Mononuclear cell (primary cell): ENCODE results near the gene NAB2. TPM values are rescaled to one million over a fixed set of nuclear protein-coding genes. Genes with fewer than 3 reads are reported as not detected.
A peak's percentile ranks its signal among the peaks of the same experiment; 100 is the strongest.

ENCODE experiments used
- H3K27me3 ChIP-seq: 2 replicates; pipeline ENCODE4 v1.6.0; 2011; ENCODE audit warnings: low read length, control low read depth; ENCODE audit not compliant: insufficient read depth
- H3K4me1 ChIP-seq: 2 replicates; pipeline ENCODE4 v1.5.1; 2011; ENCODE audit warnings: mild to moderate bottlenecking, low read length, control low read depth; ENCODE audit not compliant: insufficient read depth
- H3K4me3 ChIP-seq: 2 replicates; pipeline ENCODE4 v1.5.1; 2011; ENCODE audit warnings: mild to moderate bottlenecking, low read length, moderate library complexity
- H3K9me3 ChIP-seq: 2 replicates; pipeline ENCODE4 v1.5.1; 2011; ENCODE audit warnings: low read depth, mild to moderate bottlenecking, control low read depth, low read length
- total RNA-seq: library from RNA; depleted of rRNA; stranded (reverse); fragments of >200 nt; gene quantifications from one replicate; pipeline ENCODE4 v1.2.3, GENCODE V29; 2012

NAB2 gene, protein sequence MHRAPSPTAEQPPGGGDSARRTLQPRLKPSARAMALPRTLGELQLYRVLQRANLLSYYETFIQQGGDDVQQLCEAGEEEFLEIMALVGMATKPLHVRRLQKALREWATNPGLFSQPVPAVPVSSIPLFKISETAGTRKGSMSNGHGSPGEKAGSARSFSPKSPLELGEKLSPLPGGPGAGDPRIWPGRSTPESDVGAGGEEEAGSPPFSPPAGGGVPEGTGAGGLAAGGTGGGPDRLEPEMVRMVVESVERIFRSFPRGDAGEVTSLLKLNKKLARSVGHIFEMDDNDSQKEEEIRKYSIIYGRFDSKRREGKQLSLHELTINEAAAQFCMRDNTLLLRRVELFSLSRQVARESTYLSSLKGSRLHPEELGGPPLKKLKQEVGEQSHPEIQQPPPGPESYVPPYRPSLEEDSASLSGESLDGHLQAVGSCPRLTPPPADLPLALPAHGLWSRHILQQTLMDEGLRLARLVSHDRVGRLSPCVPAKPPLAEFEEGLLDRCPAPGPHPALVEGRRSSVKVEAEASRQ
- total RNA-seq: 16.3 TPM

GRCh38 chr12:57088354-57089270 is at the start of gene NAB2:
NAB2 (plus strand) TSS chr12:57089114; CDS start chr12:57089272, 158 bp downstream.
- H3K4me1 ChIP-seq: peaks cover 48% of the 10 kb centered on the region
- no peaks in the 10 kb centered on the region for H3K9me3 ChIP-seq
- no peaks in the 10 kb centered on the region for H3K27me3 ChIP-seq
- peak within 1 kb of the TSS; percentile 91 for H3K4me3 ChIP-seq

DNA sequence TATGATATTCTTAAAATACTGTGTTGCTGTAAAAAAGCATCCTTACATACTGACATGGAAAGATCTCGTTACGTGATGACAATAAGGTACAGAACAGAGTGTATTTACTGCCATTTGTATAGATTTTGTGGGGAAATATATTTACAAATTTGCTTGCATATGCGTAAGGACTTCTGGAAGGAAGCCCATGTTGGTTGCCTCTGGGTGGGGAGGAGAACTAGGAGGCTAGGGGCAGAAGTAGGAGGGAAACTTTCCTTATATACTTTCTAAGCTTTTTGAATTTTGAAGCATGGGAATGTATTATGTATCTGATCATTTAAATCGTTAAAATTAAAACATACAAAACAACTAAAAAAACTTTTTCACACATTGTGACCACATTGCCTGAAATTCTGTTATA is 48.7 kb upstream of the NAB2 start:
- Histone ChIP-seq H3K27me3 (no peaks in the 10 kb centered on the region), H3K4me3 (no peak overlapping the region), H3K9me3 (no peaks in the 10 kb centered on the region), H3K4me1 (peaks cover 3% of the 10 kb centered on the region)

DNA sequence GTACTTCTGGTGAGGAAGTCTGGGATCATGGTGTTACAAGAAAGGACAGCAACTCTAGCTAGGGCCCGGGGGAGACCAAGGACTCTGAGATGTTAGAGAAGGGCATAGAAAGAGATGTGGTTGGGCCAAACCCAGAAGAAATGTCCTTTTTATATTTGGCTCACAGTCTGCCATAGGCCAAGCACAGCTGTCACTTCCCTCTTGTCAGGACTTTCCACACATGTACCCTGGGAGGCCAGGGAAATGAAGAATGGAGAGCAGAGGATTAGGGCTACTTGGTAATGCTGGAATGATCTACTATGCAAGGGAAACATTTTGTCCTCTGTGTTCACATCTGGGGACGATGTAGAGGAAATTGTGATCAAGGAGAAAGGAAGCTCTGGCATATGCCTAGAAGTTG is 48.2 kb upstream of the NAB2 start:
- Histone ChIP-seq H3K9me3 (no peaks in the 10 kb centered on the region), H3K27me3 (no peaks in the 10 kb centered on the region), H3K4me1 (peaks cover 6% of the 10 kb centered on the region), H3K4me3 (no peak overlapping the region)

GRCh38 chr12:57042695-57043094 is 46.2 kb upstream of the NAB2 start:
- H3K9me3 ChIP-seq: no peaks in the 10 kb centered on the region
- H3K4me3 ChIP-seq: no peak overlapping the region
- no peaks in the 10 kb centered on the region for H3K27me3 ChIP-seq
- H3K4me1 ChIP-seq: peaks cover 26% of the 10 kb centered on the region

DNA sequence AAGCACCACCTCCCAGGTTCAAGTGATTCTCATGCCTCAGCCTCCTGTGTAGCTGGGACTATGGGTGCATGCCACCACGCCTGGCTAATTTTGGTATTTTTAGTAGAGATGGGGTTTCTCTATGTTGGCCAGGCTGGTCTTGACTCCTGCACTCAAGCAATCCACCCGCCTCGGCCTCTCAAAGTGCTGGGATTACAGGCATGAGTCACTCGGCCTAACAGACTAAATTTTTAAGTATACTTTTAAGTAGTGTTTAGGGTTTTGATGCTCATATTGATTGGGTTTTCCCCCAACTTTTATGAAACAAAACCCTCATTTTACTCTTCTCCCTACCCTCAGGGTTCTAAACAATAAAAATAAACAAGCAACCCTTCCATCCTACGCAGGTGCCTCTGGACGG is 44.4 kb upstream of the NAB2 start:
- Histone ChIP-seq H3K9me3 (no peaks in the 10 kb centered on the region), H3K4me1 (peaks cover 43% of the 10 kb centered on the region), H3K27me3 (no peaks in the 10 kb centered on the region), H3K4me3 (no peak overlapping the region)

DNA sequence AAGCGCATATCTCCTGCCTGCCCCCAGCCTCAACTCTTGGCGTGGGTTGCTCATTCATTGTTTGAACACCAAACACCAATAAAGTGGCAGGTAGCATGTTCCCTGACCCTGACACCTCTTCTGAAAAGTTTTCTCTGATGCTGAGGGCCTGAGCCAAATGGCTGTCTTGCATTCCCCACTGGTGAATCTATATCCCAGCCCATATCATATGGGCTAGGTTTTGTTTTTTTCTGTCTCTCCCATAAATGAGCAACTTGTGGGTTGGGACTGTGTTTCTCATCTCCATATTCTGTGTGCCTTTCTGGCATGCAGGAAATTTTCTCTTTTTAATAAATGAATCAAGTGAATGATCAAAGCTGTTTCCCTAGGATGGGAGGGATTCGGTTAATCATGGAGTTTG is 44.0 kb upstream of the NAB2 start:
- Histone ChIP-seq H3K9me3 (no peaks in the 10 kb centered on the region), H3K27me3 (no peaks in the 10 kb centered on the region), H3K4me3 (no peak overlapping the region), H3K4me1 (peaks cover 44% of the 10 kb centered on the region)

DNA sequence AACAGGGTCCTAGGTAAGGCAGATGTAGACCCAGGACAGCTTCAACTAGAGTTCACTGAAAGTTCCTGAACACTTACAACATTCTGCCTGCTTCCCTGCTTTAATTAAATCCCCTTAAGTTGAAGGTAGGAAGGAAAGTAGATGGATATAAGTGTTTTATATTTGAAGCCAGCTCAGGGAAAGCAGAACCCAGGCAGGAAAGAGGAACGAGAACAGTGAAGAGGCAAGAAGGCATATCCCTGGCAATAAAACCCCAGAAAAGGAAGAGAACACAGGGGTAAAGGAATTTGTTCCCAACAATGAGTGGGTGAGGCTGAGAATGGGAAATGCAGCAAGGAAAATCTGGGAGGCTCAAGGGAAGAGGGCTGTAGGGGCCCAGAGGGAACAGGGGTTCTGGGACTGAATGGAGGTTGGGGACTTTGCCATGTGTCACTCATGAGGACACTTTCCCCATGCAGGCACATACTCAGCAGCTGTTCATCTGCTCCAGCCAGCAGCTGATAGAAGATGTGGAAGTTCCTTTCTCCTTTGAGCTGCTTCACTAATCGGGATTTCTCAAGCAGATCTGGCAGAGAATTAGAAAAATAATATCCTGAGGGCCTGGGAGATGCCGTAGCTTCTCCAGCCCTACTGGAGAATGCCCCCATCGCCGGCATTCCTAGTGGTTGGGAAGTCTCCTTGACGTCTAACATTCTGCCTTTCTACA is 42.7 kb upstream of the NAB2 start:
- Histone ChIP-seq H3K9me3 (no peaks in the 10 kb centered on the region), H3K4me1 (peaks cover 40% of the 10 kb centered on the region), H3K4me3 (no peak overlapping the region), H3K27me3 (no peaks in the 10 kb centered on the region)

DNA sequence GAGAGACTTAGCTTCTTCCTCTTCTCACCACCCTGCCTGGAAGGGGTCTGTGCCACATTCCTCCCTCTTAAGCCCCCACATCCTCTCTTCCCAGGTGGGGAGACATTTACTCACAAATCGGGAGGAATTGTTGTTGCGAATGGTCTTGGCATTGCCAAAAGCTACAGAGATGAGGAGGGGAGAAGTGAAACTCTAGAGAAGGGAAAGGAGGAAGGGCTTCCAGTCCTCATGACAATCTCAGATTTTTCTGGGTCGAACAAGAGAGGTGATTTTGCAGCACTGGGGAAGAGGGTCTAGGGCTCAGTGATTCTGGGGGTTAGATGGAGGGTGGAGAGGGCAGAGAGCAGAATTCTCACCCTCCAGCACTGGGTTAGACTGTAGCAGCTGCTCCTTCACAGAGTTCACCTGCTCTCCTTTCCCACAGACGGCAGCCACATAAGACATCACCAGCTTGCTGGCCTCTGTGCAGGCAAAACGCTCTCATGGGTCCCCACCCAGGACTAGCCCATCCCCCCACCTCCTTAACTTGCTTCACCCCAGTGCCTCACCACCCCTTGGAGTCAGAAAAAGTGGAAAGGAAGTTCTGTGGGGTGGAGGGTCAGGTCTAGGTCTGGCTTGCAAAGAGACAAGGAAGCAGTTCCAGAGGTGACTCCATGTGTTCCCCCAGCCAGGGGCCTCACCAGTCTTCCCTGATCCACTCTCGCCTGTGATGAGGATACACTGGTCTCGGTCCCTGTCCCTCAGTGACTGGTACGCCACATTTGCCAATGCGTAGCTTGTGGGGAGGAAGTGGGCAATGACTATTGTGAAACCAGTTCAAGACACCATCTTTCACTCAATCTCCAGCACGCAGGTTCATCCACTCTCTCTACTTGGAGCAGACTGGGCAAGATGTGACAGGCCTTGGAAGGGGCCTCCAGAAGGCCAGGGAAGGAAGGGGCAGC is 41.7 kb upstream of the NAB2 start:
- no peaks in the 10 kb centered on the region for H3K27me3 ChIP-seq
- H3K4me3 ChIP-seq: no peak overlapping the region
- no peaks in the 10 kb centered on the region for H3K9me3 ChIP-seq
- H3K4me1 ChIP-seq: peaks cover 40% of the 10 kb centered on the region

DNA sequence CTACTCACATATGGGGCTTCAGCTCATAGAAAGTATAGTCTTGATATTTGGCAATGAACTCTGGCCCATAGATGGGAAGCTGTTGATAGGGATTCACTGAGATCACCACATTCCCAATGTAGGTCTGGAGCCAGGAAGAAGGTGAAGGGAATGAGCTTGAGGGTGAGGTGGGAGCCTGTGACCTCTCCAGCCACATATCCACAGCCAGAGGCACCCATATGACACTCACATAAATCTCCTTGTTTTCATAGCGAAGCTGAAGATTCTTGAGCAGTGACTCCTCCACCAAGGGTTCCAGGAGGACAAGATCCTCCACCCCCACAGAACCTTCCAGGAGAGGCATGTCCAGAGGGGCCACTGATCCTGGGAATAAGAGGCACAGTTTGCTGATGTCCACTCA is 40.9 kb upstream of the NAB2 start:
- H3K4me3 ChIP-seq: no peak overlapping the region
- no peaks in the 10 kb centered on the region for H3K27me3 ChIP-seq
- H3K9me3 ChIP-seq: no peaks in the 10 kb centered on the region
- H3K4me1 ChIP-seq: peaks cover 40% of the 10 kb centered on the region

DNA sequence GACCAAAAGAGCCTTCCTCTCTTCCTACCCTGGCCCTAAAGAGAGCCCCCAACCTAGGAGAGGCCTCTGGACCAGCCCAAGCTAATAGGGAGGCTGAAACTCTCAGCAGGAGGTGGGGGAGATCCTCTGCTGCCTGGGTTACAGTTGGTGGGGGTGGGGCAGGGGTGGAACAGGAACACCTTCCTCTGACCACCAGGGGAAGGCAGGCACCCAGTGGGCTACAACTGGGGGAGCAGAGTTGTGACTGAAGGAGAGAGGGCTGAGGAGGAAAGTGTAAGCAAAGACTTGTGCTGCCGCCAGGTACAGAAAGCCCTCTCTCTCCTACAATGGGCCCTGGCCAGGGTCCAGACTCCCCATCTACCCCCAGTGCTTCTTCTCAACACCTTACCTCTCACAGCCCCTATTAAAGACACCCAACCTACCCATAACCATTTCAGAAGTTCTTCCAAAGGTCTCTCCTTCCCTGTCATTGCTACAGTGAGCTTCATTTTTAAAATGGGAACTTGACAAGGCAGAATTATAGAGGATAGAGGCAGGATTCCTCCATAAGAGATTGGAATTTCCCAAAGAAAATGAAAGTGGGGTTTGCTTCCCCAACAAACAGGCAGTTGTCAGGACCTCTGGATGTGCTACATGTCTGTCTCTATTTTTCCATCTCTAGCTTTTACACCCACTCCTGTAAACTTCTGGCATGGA is 40.3 kb upstream of the NAB2 start:
- Histone ChIP-seq H3K4me1 (peaks cover 40% of the 10 kb centered on the region), H3K9me3 (no peaks in the 10 kb centered on the region), H3K4me3 (no peak overlapping the region), H3K27me3 (no peaks in the 10 kb centered on the region)

DNA sequence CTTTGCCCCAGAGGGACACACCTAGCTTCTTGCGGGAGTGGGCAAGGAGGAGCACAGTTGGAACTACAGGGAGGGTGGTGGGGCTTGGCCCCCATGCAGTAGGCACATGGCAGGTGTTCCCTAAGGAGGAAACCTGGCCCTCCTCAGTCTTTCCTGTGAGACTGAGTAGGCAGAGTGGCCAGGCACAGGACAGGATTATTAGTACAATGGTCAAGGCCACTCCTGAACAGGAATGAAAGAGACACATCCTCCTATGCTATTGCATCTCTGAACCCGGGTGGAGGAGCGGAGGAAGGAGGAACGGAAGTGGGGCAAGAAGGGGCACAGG is 39.8 kb upstream of the NAB2 start:
- Histone ChIP-seq H3K4me3 (no peak overlapping the region), H3K27me3 (no peaks in the 10 kb centered on the region), H3K9me3 (no peaks in the 10 kb centered on the region), H3K4me1 (peaks cover 40% of the 10 kb centered on the region)

DNA sequence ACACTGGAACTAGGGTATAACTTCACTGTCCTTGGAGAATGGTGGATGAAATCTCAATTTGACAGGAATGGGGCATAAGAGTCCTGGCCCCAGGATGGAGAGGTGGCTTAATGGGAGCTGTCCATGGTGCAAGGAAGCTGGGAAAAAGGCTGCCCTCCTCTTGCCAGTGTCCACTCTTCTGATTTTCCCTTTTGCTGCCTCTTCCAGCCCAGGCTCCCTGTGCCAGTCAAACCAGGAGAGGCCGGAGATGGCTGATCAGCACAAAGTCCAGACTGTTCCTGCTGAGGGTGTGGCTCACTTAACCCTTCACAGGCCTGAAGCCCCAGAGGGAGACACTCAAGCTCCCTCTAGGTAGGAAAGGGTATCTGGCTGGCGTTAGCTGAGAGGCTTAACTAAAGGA is 39.0 kb upstream of the NAB2 start, which contains the start of gene MYO1A:
TSS of gene MYO1A (minus strand) at position 240 of the 400 bp plus-strand sequence. CDS start 1,806 bp downstream, outside the sequence.
- Histone ChIP-seq H3K9me3 (no peaks in the 10 kb centered on the region), H3K27me3 (no peaks in the 10 kb centered on the region), H3K4me1 (peaks cover 41% of the 10 kb centered on the region), H3K4me3 (no peak within 1 kb of the TSS)

- H3K4me3 ChIP-seq: no peak overlapping the region
- no peaks in the 10 kb centered on the region for H3K27me3 ChIP-seq
- H3K4me1 ChIP-seq: peaks cover 40% of the 10 kb centered on the region
- no peaks in the 10 kb centered on the region for H3K9me3 ChIP-seq
These were observed 37.9 kb upstream of the NAB2 start for GRCh38 chr12:57051011-57051410.
